MCF 10A (cell line): ENCODE results near the gene LHX3. TPM values are rescaled to one million over a fixed set of nuclear protein-coding genes. Genes with fewer than 3 reads are reported as not detected.

ENCODE experiments used
- BruUV-seq: library from RNA; stranded (reverse); fragments of 400-500 nt; replicated peaks from 2 replicates; lab custom pipeline; 2021; lab: Mats Ljungman, UMichigan
- CTCF ChIA-PET: fragments of 300-600 bp; sonication (Branson Sonifier 250); formaldehyde crosslinking; extraction: SDS; loops from one replicate; lab custom pipeline; 2021; ENCODE audit warnings: antibody characterized with exemption, inconsistent platforms; lab: Yijun Ruan, JAX
- POLR2A ChIA-PET: fragments of 300-600, 350-650 bp; sonication (Branson Sonifier 250); formaldehyde crosslinking; extraction: SDS; loops from one replicate; lab custom pipeline; 2020; ENCODE audit warnings: antibody characterized with exemption, inconsistent platforms; lab: Yijun Ruan, JAX
- DNase-seq: peaks from one replicate; pipeline ENCODE4 v3.0.0-alpha.2; 2018; ENCODE audit not compliant: unreplicated experiment
- H3K27ac Mint-ChIP-seq: one replicate; pipeline ENCODE4 v1.8.0; 2022; ENCODE audit warnings: mild to moderate bottlenecking, low read depth, mixed read lengths; ENCODE audit not compliant: unreplicated experiment
- H3K27me3 Mint-ChIP-seq: one replicate; pipeline ENCODE4 v1.8.0; 2022; ENCODE audit warnings: mixed read lengths; ENCODE audit not compliant: insufficient read depth, unreplicated experiment
- H3K36me3 Mint-ChIP-seq: one replicate; pipeline ENCODE4 v1.8.0; 2022; ENCODE audit warnings: mild to moderate bottlenecking, moderate library complexity, mixed read lengths; ENCODE audit not compliant: insufficient read depth, unreplicated experiment
- H3K4me1 Mint-ChIP-seq: one replicate; pipeline ENCODE4 v1.8.0; 2022; ENCODE audit warnings: mixed read lengths; ENCODE audit not compliant: insufficient read depth, unreplicated experiment
- H3K4me3 Mint-ChIP-seq: one replicate; pipeline ENCODE4 v1.8.0; 2022; ENCODE audit warnings: mild to moderate bottlenecking, moderate library complexity, mixed read lengths; ENCODE audit not compliant: unreplicated experiment
- H3K9me3 Mint-ChIP-seq: one replicate; pipeline ENCODE4 v1.8.0; 2022; ENCODE audit warnings: mixed read lengths; ENCODE audit not compliant: unreplicated experiment
- CTCF ChIP-seq: fragments of 200-600 bp; IDR thresholded peaks from one replicate; pipeline ENCODE4 v1.8.0; 2022; ENCODE audit warnings: antibody characterized with exemption, mild to moderate bottlenecking; ENCODE audit not compliant: unreplicated experiment
- intact Hi-C: fragments of 100-400 bp; cut with micrococcal nuclease; formaldehyde crosslinking; loops from 2 replicates; pipeline ENCODE4 v1.14.1; 2022
- total RNA-seq: library from RNA; stranded (reverse); gene quantifications from 2 replicates; pipeline ENCODE4 v1.2.3, GENCODE V29; 2022

Gene LHX3
- total RNA-seq, 1 experiment from 2014 or later: 0.26 TPM

- H3K4me3 Mint-ChIP-seq: no peak overlapping the region
- no peaks in the 10 kb centered on the region for H3K36me3 Mint-ChIP-seq
- no peak for TF ChIP-seq CTCF
- no TSS peak for BruUV-seq
- H3K4me1 Mint-ChIP-seq: no peaks in the 10 kb centered on the region
- H3K27ac Mint-ChIP-seq: no peak overlapping the region
- intact Hi-C loops: no loop called here
- ChIA-PET POLR2A (no interaction called here), CTCF (no interaction called here)
- H3K27me3 Mint-ChIP-seq: peaks cover 7% of the 10 kb centered on the region
- DNase-seq: no peak
- no peaks in the 10 kb centered on the region for H3K9me3 Mint-ChIP-seq
Measured at GRCh38 chr9:136163248-136163850, 41.6 kb downstream of the LHX3 start.

- Mint-ChIP-seq H3K27me3 (no peaks in the 10 kb centered on the region), H3K9me3 (no peaks in the 10 kb centered on the region), H3K36me3 (no peaks in the 10 kb centered on the region), H3K27ac (no peak overlapping the region), H3K4me3 (no peak overlapping the region), H3K4me1 (no peaks in the 10 kb centered on the region)
- BruUV-seq: no TSS peak
- no peak for TF ChIP-seq CTCF
- intact Hi-C loops: no loop called here
- ChIA-PET POLR2A (interaction anchor here (0.6 kb wide), 1 partner anchor 163 kb away, joined by 3 read pairs; no protein-coding TSS in a partner anchor), CTCF (interaction anchor here (0.6 to 0.9 kb wide), 2 partner anchors 8 to 169 kb away, joined by 3 to 4 read pairs; no protein-coding TSS in a partner anchor)
- no peak for DNase-seq
Measured at GRCh38 chr9:136160995-136161610, 43.8 kb downstream of the LHX3 start.

- H3K4me3 Mint-ChIP-seq: no peak overlapping the region
- ChIA-PET CTCF (interaction anchor here (0.9 kb wide), 1 partner anchor 9 kb away, joined by 3 read pairs; no protein-coding TSS in a partner anchor), POLR2A (no interaction called here)
- peaks cover 6% of the 10 kb centered on the region for H3K27me3 Mint-ChIP-seq
- intact Hi-C loops: no loop called here
- BruUV-seq: no TSS peak
- no peak for TF ChIP-seq CTCF
- no peaks in the 10 kb centered on the region for H3K9me3 Mint-ChIP-seq
- H3K36me3 Mint-ChIP-seq: no peaks in the 10 kb centered on the region
- H3K4me1 Mint-ChIP-seq: no peaks in the 10 kb centered on the region
- DNase-seq: no peak
- H3K27ac Mint-ChIP-seq: no peak overlapping the region
Measured at GRCh38 chr9:136160381-136160841, 44.5 kb downstream of the LHX3 start.

- peaks cover 11% of the 10 kb centered on the region for H3K27me3 Mint-ChIP-seq
- TF ChIP-seq CTCF: no peak
- H3K4me1 Mint-ChIP-seq: no peaks in the 10 kb centered on the region
- ChIA-PET POLR2A (no interaction called here), CTCF (interaction anchor here (0.6 to 1.5 kb wide), 3 partner anchors 9 to 627 kb away, joined by 3 to 9 read pairs (median 3); no protein-coding TSS in a partner anchor)
- no peaks in the 10 kb centered on the region for H3K36me3 Mint-ChIP-seq
- no peak for DNase-seq
- H3K27ac Mint-ChIP-seq: no peak overlapping the region
- no peak overlapping the region for H3K4me3 Mint-ChIP-seq
- intact Hi-C loops: no loop called here
- BruUV-seq: no TSS peak
- no peaks in the 10 kb centered on the region for H3K9me3 Mint-ChIP-seq
Measured at GRCh38 chr9:136159851-136160250, 45.1 kb downstream of the LHX3 start.
